T-cell (primary cell): ENCODE results near the gene LIPH. TPM values are rescaled to one million over a fixed set of nuclear protein-coding genes. Genes with fewer than 3 reads are reported as not detected.
"Not testable (repeated sequence)": the region's sequence is repeated elsewhere in the genome, so short reads cannot be mapped to it uniquely, and the experiment has no call there.

Experiments used
- ATAC-seq, 4 experiments: fragments of 200-7000 bp in 3 of 4; fragments of 150-1000 bp in 1 of 4; cut with Tn5 transposase; replicated peaks in 1 of 4; 1 replicate in 3 of 4; 2 replicates in 1 of 4; pipeline ENCODE4 v1.10.0; 2021; ENCODE audit warnings: moderate library complexity in 3 of 4, mild to moderate bottlenecking in 2 of 4, moderate number of reproducible peaks in 1 of 4
- CTCF ChIA-PET, 2 donors: fragments of 300-600 bp; sonication (Branson Sonifier 250); formaldehyde crosslinking; loops; one replicate each; lab custom pipeline; 2022; ENCODE audit warnings: antibody characterized with exemption in 2 of 2; lab: Charles Lee
- POLR2A ChIA-PET, 2 donors: fragments of 300-600 bp; sonication (Branson Sonifier 250); formaldehyde crosslinking; loops; one replicate each; lab custom pipeline; 2022; ENCODE audit warnings: antibody characterized with exemption in 2 of 2; lab: Charles Lee
- DNase-seq, 35 experiments: peaks; one replicate each; pipeline versions ENCODE4 v3.0.0 to v3.0.0-alpha.2; 2013 to 2023
- H3K27ac ChIP-seq: one replicate; pipeline ENCODE4 v1.5.1; 2013; ENCODE audit warnings: low read length
- H3K27me3 ChIP-seq, 2 experiments: replicated peaks in 1 of 2; 1 replicate in 1 of 2; 2 replicates in 1 of 2; pipeline versions ENCODE4 v1.6.1 to v1.7.0; 2013; ENCODE audit warnings: low read length in 1 of 2, mixed read lengths in 1 of 2; ENCODE audit not compliant: control insufficient read depth in 2 of 2, insufficient read depth in 2 of 2; ENCODE audit errors: extremely low read depth in 1 of 2
- H3K36me3 ChIP-seq, 2 donors: 1 replicate in 1 of 2; 2 replicates in 1 of 2; pipeline versions ENCODE4 v1.6.1 to v1.7.0; 2013; ENCODE audit warnings: low read length in 1 of 2; ENCODE audit not compliant: control insufficient read depth in 2 of 2, insufficient read depth in 1 of 2; ENCODE audit errors: extremely low read depth in 1 of 2
- H3K4me1 ChIP-seq, 2 experiments: 1 replicate in 1 of 2; 2 replicates in 1 of 2; pipeline versions ENCODE4 v1.6.1 to v1.7.0; 2013; ENCODE audit warnings: low read length in 2 of 2, mixed read lengths in 1 of 2; ENCODE audit not compliant: insufficient read depth in 2 of 2, control insufficient read depth in 1 of 2; ENCODE audit errors: extremely low read depth in 1 of 2
- H3K4me3 ChIP-seq, 2 donors: 1 replicate in 1 of 2; 2 replicates in 1 of 2; pipeline versions ENCODE4 v1.5.1 to v1.7.0; 2013; ENCODE audit warnings: mild to moderate bottlenecking in 2 of 2, low read length in 1 of 2, moderate library complexity in 1 of 2; ENCODE audit not compliant: control insufficient read depth in 1 of 2; ENCODE audit errors: extremely low read depth in 1 of 2
- H3K9me3 ChIP-seq: 2 replicates; pipeline ENCODE4 v1.7.0; 2013
- H3K27ac Mint-ChIP-seq, 2 donors: one replicate each; pipeline ENCODE4 v1.8.0; 2020 to 2021; ENCODE audit warnings: mild to moderate bottlenecking in 2 of 2, mixed read lengths in 2 of 2
- H3K27me3 Mint-ChIP-seq, 2 donors: one replicate each; pipeline ENCODE4 v1.8.0; 2021 to 2022; ENCODE audit warnings: mixed read lengths in 2 of 2
- H3K36me3 Mint-ChIP-seq: one replicate; pipeline ENCODE4 v1.8.0; 2021; ENCODE audit warnings: mixed read lengths
- H3K4me1 Mint-ChIP-seq, 3 donors: one replicate each; pipeline ENCODE4 v1.8.0; 2020 to 2022; ENCODE audit warnings: mixed read lengths in 3 of 3, mild to moderate bottlenecking in 1 of 3
- H3K4me3 Mint-ChIP-seq, 3 donors: one replicate each; pipeline ENCODE4 v1.8.0; 2020 to 2022; ENCODE audit warnings: mild to moderate bottlenecking in 3 of 3, mixed read lengths in 3 of 3, moderate library complexity in 3 of 3
- H3K9me3 Mint-ChIP-seq, 3 donors: one replicate each; pipeline ENCODE4 v1.8.0; 2020 to 2022; ENCODE audit warnings: mixed read lengths in 3 of 3
- WGBS: methylation state at CpG from one replicate; pipeline ENCODE4 v1.1.5; 2013; ENCODE audit warnings: missing lambda C conversion rate; ENCODE audit not compliant: insufficient coverage; 5-methylcytosine and 5-hydroxymethylcytosine counted together
- total RNA-seq, 35 experiments: library from RNA in 6 of 35; stranded (reverse) in 6 of 35; fragments of 120-200 nt in 1 of 35; gene quantifications; one replicate each; pipeline versions ENCODE4 v1.2.1 to v1.2.4 and lab custom pipeline; 2013 to 2026

Gene LIPH
- total RNA-seq, 5 donors from 2014 or later (not counting 1 experiment from before 2014, with no cell fraction given), result 0.63 TPM; not detected in 4

DNA sequence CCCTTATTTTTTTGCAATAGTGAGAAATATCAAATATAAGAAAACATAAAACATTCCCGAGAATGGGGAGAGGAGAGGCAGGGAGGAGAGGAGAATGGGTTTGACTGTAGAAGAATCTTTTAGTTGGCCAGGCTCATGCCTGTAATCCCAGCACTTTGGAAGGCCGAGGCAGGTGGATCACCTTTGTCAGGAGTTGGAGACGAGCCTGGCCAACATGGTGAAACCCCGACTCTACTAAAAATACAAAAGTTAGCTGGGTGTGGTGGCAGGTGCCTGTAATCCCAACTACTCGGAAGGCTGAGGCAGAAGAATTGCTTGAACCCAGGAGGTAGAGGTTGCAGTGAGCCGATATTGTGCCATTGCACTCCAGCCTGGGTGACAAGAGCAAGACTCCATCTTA, 4.3 kb upstream of the LIPH start:
- H3K9me3 Mint-ChIP-seq, H3K27ac ChIP-seq, CTCF ChIA-PET, H3K9me3 ChIP-seq, ATAC-seq, H3K27ac Mint-ChIP-seq, H3K4me3 ChIP-seq, POLR2A ChIA-PET, H3K4me3 Mint-ChIP-seq, H3K36me3 ChIP-seq, H3K27me3 Mint-ChIP-seq, DNase-seq, H3K36me3 Mint-ChIP-seq: not testable (repeated sequence)
- no CpG with 5 or more reads among the region's 6 CpGs for WGBS
- H3K4me1 Mint-ChIP-seq, result peaks cover 12 to 22% (median 15%) of the 10 kb centered on the region in 3 donors
- Histone ChIP-seq H3K4me1 (peaks cover 2 to 20% of the 10 kb centered on the region in 2 experiments), H3K27me3 (peaks cover 0 to 22% of the 10 kb centered on the region in 2 experiments)

DNA sequence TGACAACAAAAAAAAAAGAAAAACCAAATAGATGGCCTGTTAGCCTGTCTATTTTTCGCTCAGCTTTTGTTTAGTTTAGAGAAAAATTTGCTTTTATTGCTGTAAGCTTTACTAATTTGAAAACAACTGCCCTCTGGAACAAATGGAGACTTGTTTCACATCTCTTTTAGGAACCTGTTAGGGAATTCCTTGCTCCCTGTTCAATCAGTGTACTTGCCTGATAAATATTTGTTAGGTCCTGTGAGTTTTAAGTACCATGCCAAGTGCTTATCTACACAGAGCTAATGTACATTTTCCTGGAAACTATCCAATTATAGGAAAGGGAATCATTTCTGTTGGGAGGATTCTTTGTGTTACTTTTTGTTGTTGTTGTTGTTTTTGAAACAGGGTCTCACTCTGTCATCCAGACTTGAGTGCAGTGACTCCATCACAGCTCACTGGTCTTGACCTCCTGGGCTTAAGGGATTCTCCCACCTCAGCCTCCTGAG, 3.5 kb upstream of the LIPH start:
- Mint-ChIP-seq H3K4me3 (no peak overlapping the region), H3K4me1 (peaks cover 9 to 16% (median 11%) of the 10 kb centered on the region in 3 donors), H3K27ac (no peak overlapping the region), H3K27me3 (peaks cover 4 to 7% of the 10 kb centered on the region in 2 donors), H3K9me3 (no peaks in the 10 kb centered on the region), H3K36me3 (no peaks in the 10 kb centered on the region)
- Histone ChIP-seq H3K9me3 (no peaks in the 10 kb centered on the region), H3K4me1 (peaks cover 0 to 13% of the 10 kb centered on the region in 2 experiments), H3K27me3 (peaks cover 0 to 15% of the 10 kb centered on the region in 2 experiments), H3K4me3 (no peak overlapping the region), H3K27ac (no peak overlapping the region), H3K36me3 (no peaks in the 10 kb centered on the region)
- CTCF ChIA-PET, result no interaction called here
- WGBS, result 40% methylated on average over 1 of the region's 1 CpG
- POLR2A ChIA-PET, result no interaction called here
- DNase-seq, result no peak
- no peak for ATAC-seq

DNA sequence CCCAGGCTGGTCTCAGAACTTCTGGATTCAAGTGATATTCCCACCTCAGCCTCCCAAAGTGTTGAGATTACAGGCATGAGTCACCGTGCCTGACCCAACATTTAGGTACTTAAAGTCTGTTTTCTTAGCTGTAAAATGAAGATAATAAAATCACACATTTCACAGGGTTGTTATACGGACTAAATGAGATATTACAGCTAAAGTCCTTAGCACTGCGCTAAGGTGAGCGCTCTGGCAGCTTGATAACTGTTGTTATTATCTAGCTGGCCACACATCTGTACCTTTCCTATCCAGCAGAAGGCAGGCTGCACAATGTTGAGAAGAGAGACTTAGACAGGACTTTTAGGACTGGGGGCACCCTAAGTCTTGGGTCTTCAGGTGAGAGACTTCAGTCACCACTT, 2.7 kb upstream of the LIPH start:
- no CpG with 5 or more reads among the region's 4 CpGs for WGBS
- ChIA-PET CTCF (no interaction called here), POLR2A (no interaction called here)

DNA sequence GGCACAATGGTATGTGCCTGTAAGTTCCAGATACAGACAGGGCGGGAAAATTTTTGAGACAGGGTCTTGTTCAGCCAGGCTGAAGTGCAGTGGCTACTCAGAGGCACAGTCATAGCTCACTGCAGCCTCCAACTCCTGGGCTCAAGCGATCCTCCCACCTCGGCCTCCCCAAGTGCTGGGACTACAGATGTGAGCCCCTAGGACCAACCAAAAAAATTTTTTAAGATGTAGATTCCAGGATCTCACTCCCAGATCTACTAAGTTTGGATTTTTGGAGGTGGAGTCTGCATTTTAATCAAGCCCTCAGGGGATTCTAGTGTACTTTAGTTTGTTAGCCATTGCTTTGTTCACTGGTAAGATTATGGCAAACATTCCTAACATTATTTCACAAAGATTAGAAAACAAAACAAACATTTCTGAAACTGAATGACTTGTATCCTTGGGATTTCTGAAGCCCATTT, 2.7 kb downstream of the LIPH start:
- 100% methylated on average over 1 of the region's 3 CpGs for WGBS
- POLR2A ChIA-PET, result interaction anchor here in 1 of 2 donors (0.6 kb wide), 1 partner anchor 1212 kb away, joined by 5 read pairs; no protein-coding TSS in a partner anchor
- H3K36me3 ChIP-seq, result no peaks in the 10 kb centered on the region
- ATAC-seq (no peak), DNase-seq (no peak)
- H3K4me3 ChIP-seq, result no peak overlapping the region
- no peaks in the 10 kb centered on the region for H3K27me3 Mint-ChIP-seq
- no peak overlapping the region for H3K27ac Mint-ChIP-seq
- no peak overlapping the region for H3K27ac ChIP-seq
- H3K4me3 Mint-ChIP-seq, result no peak overlapping the region
- H3K36me3 Mint-ChIP-seq, result no peaks in the 10 kb centered on the region
- no peaks in the 10 kb centered on the region for H3K27me3 ChIP-seq
- no peaks in the 10 kb centered on the region for H3K9me3 ChIP-seq
- no peaks in the 10 kb centered on the region for H3K4me1 ChIP-seq
- CTCF ChIA-PET, result no interaction called here
- H3K9me3 Mint-ChIP-seq, result no peaks in the 10 kb centered on the region
- peaks cover 0 to 6% (median 0%) of the 10 kb centered on the region in 3 donors for H3K4me1 Mint-ChIP-seq

More for the DNA sequence above, 2.7 kb upstream of the LIPH start:
- DNase-seq, result no peak
- no peak overlapping the region for H3K4me3 Mint-ChIP-seq
- peaks cover 0 to 10% of the 10 kb centered on the region in 2 experiments for H3K27me3 ChIP-seq
- H3K4me1 ChIP-seq, result peaks cover 0 to 11% of the 10 kb centered on the region in 2 experiments
- peaks cover 8 to 16% (median 11%) of the 10 kb centered on the region in 3 donors for H3K4me1 Mint-ChIP-seq
- H3K36me3 Mint-ChIP-seq, result no peaks in the 10 kb centered on the region
- H3K36me3 ChIP-seq, result no peaks in the 10 kb centered on the region
- H3K9me3 Mint-ChIP-seq, result no peaks in the 10 kb centered on the region
- H3K27ac Mint-ChIP-seq, result no peak overlapping the region
- no peak overlapping the region for H3K27ac ChIP-seq
- no peak for ATAC-seq
- H3K27me3 Mint-ChIP-seq, result peaks cover 4 to 5% of the 10 kb centered on the region in 2 donors
- H3K9me3 ChIP-seq, result no peaks in the 10 kb centered on the region
- no peak overlapping the region for H3K4me3 ChIP-seq

DNA sequence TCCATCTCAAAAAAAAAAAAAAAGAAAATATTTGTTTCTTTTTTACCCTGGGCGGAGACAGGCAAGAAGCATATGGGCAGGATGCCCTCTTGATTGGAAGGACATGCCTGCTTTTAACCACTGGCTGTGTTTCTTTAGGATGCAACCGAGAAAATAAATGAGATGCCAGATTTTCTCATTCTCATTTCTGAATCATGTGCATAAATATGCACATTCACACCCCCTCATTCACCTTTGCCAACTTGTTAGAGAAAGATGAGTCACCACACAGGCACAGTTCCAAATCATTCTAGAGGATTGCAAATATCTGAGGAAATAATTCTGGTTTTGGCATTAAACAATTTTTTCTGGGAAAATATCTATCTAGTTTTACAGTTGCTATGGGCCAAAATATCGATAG, 3.3 kb downstream of the LIPH start:
- peaks cover 0 to 6% (median 0%) of the 10 kb centered on the region in 3 donors for H3K4me1 Mint-ChIP-seq
- POLR2A ChIA-PET, result interaction anchor here in 1 of 2 donors (0.6 kb wide), 1 partner anchor 1212 kb away, joined by 5 read pairs; no protein-coding TSS in a partner anchor
- no peak for DNase-seq

DNA sequence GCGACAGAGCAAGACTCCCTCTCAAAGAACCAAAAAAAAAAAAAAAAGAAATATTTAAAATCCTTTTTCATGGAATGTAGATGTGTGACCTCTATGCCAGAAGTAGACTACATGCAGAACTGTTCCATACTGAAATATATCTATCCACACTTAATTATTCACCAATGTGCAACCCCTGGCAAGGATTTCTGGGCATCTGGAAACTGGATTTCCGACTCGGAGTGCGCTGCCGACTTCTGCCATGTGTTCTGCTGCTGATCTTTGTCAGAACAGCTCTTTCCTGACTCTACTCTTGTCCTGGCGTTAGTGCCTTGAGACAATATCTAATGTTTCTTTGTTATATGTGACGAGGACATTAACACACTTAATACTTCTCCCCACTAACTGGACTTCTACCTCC, 11.7 kb downstream of the LIPH start:
- peaks cover 0 to 7% (median 6%) of the 10 kb centered on the region in 3 donors for H3K4me1 Mint-ChIP-seq
- CTCF ChIA-PET, result interaction anchor here in 1 of 2 donors (0.6 kb wide), 1 partner anchor 18 kb away, joined by 4 read pairs; no protein-coding TSS in a partner anchor
- no peaks in the 10 kb centered on the region for H3K9me3 Mint-ChIP-seq
- no peak overlapping the region for H3K27ac Mint-ChIP-seq
- POLR2A ChIA-PET, result no interaction called here
- no peaks in the 10 kb centered on the region for H3K27me3 ChIP-seq
- no peak for ATAC-seq
- peaks cover 3 to 10% of the 10 kb centered on the region in 2 donors for H3K27me3 Mint-ChIP-seq
- no peaks in the 10 kb centered on the region for H3K9me3 ChIP-seq
- H3K36me3 ChIP-seq, result no peaks in the 10 kb centered on the region
- H3K4me1 ChIP-seq, result no peaks in the 10 kb centered on the region
- H3K27ac ChIP-seq, result no peak overlapping the region
- WGBS, result 94% methylated on average over 4 of the region's 7 CpGs
- no peak for DNase-seq
- no peak overlapping the region for H3K4me3 ChIP-seq
- no peaks in the 10 kb centered on the region for H3K36me3 Mint-ChIP-seq
- no peak overlapping the region for H3K4me3 Mint-ChIP-seq

More for the DNA sequence above, 3.3 kb downstream of the LIPH start:
- ATAC-seq, result no peak
- CTCF ChIA-PET, result no interaction called here
- H3K36me3 ChIP-seq, result no peaks in the 10 kb centered on the region
- no peaks in the 10 kb centered on the region for H3K27me3 ChIP-seq
- H3K27me3 Mint-ChIP-seq, result no peaks in the 10 kb centered on the region
- H3K27ac ChIP-seq, result no peak overlapping the region
- no peaks in the 10 kb centered on the region for H3K9me3 ChIP-seq
- H3K9me3 Mint-ChIP-seq, result no peaks in the 10 kb centered on the region
- H3K4me3 ChIP-seq, result no peak overlapping the region
- no peaks in the 10 kb centered on the region for H3K36me3 Mint-ChIP-seq
- no peak overlapping the region for H3K27ac Mint-ChIP-seq
- no CpG with 5 or more reads among the region's 3 CpGs for WGBS
- H3K4me3 Mint-ChIP-seq, result no peak overlapping the region
- no peaks in the 10 kb centered on the region for H3K4me1 ChIP-seq
